GM19099 (cell line): ENCODE measurements around the gene CNOT6L.

Experiments used
- POLR2A ChIP-seq: IDR thresholded peaks from 3 replicates; pipeline ENCODE4 v1.6.1; 2011; ENCODE audit warnings: low read depth; ENCODE audit not compliant: insufficient read length; ENCODE audit errors: extremely low read depth

Gene CNOT6L

DNA sequence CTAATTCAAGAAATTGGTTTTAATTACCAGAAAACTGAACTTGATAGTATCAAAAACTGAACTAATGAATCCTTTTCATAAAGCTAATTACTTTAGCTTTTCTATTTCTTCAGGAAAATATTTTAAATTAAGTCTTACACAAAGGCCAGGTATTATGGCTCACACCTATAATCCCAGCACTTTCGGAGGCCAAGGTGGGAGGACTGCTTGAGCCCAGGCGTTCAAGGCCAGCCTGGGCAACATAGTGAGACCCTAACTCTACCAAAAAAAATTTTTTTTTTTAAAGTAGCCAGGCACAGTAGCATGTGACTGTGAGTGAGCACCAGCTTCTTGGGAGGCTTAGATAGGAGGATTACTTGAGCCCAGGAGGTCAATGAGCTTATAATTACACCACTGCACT lies 19.1 kb downstream of the CNOT6L start:
- no peak for TF ChIP-seq POLR2A

DNA sequence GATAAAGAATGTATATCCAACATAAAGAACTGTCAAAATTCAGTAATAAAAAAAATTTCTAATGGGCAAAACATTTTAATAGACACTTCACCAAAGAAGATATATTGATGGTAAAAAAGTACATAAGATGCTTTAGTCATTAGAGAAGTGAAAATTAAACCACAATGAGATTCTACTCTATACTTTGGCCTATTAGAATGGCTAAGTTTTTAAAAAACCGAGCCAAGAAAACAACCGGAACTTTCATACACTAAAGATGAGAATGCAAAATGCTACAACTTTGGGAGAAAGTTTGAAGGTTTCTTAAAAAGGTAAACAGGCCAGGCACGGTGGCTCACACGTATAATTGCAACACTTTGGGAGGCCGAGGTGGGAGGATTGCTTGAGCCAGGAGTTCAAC lies 20.8 kb downstream of the CNOT6L start:
- TF ChIP-seq POLR2A = no peak

DNA sequence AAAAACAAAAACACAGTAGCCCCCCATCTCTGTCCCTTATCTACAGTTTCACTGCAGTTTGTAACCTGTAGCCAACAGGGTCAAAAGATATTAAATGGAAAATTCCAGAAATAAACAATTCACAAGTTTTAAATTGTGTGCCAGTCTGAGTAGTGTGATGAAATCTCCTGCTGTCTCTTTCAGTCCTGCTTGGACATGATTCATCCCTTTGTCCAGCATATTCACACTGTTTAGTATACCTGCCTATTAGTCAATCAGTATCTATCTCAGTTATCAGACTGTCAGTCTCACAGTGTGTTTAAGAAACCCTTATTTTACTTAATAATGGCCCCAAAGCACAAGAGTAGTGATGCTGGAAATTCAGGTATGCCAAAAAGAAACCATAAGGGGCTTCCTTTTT lies 21.9 kb downstream of the CNOT6L start:
- TF ChIP-seq POLR2A = no peak

DNA sequence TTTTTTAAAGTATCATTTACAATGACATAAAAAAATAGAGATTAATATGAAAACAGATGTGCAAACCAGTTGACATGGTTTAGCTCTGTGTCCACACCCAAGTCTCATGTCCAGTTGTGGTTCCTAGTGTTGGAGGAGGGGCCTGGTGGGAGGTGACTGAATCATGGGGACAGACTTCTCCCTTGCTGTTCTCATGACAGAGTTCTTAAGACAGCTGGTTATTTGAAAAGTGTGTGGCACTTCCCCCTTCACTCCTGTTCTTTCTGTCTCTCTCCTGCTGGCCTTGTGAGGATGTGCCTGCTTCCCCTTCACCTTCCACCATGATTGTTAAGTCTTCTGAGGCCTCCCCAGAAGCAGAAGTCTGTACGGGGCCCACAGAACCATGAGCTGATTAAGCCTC lies 23.8 kb downstream of the CNOT6L start:
- no peak for TF ChIP-seq POLR2A

DNA sequence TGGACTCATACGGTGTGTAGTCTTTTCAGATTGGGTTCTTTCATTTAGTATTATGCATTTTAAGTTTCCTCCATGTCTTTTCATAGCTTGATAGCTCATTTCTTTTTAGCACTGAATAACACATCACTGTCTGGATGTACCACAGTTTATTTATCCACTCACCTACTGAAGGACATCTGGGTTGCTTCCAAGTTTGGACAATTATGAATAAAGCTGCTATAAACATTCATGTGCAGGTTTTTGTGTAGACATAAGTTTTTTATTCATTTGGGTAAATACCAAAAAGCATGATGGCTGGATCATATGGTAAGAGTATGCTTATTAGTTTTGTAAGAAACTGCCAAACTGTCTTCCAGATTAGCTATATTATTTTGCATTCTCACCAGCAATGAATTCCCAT lies 29.0 kb downstream of the CNOT6L start:
- no peak for TF ChIP-seq POLR2A

DNA sequence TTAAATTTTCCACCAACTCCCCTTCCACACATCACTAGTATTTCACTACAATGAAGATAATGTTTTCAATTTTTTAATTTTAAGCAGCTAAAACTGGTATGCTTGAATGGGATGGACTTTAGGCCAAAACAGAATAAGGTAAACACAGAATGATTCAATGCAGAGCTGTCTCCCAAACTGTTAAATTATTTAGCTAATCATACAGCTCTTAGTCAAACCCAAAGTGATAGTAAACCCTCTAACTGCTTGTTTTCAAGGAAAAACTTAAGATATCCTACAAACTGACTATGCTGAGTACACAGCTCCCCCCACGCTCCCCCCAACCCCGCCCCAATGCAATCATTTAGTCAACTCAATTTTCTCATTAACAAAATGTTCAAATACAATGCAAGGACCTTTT lies 30.2 kb downstream of the CNOT6L start:
- TF ChIP-seq POLR2A = no peak

DNA sequence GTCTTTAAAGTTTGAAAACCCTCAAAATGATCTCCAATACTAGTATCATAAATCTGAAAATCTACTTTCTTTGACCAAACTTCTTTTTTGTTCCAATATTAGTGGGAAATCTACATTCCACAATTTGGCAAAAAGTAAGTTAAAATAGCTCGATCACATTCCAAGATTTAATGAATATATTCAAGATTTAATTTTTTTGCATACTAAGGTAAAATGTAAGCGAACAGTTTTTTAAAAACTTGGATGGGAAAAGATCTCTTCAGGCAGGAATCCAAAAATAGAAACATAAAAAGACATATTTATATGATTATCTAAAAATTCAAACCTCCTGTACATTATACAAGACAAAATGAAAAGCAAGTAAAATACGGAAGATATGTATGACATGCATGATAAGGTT lies 31.2 kb downstream of the CNOT6L start:
- no peak for TF ChIP-seq POLR2A

DNA sequence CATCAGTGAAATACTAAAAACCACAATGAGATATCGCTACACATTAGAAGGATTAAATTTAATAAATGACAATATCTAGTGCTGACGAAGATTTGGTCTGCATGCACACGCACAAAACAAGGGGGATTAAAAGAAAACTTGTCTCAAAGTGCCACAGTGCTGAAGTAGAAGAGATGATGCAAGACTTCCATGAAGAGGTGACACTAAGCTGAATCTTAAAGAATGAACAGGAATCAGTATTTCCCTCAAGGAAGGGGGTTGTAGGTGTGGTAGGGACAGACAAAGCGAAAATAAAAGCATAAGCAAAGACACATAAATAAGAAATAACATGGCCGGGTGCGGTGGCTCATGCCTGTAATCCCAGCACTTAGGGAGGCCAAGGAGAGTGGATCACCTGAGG lies 33.5 kb downstream of the CNOT6L start:
- TF ChIP-seq POLR2A = no peak

DNA sequence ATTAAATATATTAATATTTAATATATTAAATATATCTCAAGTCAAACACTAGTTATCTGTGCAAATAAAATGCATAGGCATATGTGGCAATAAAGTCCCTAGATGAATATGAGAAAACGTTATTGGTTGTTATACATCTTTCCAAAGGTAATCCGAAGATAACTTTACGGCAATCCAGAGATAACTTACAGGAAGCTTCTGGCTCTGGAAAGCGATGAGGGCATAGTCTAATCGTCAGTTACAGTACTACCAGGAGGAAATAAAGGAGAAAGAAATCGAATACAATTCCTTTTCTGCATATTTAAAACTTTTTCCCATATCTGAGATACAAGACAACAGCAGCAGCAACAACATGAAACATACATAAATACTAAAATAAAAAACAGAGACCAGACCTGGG lies 35.3 kb downstream of the CNOT6L start:
- TF ChIP-seq POLR2A = no peak

DNA sequence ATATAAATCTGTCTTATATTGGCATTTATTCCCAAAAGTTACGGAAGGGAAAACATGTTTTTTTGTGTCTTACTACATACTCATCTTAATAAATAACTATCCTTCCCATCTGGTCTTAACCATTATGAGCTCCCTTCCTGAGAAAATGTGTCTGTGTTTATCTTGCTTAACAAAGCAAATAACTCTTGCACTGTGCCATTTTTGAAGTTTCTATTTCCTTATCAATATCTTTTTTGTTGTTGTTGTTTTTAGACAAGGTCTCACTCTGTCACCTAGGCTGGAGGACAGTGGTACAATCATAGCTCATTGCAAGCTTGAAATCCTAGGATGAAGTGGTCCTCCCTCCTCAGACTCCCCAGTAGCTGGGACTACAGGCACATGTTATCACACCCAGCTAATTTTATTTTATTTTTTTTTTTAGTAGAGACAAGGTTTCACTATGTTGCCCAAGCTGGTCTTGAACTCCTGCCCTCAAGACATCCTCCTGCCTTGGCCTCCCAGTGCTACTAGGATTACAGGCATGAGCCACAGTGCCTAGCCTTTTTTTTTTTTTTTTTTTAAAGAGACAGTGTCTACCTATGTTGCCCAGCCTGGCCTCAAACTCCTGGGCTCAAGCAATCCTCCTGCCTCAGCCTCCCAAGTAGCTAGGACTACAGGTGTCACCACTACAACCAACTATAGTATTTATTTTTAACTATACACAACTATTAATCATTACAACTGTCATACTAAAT lies 36.9 kb downstream of the CNOT6L start:
- TF ChIP-seq POLR2A = no peak

DNA sequence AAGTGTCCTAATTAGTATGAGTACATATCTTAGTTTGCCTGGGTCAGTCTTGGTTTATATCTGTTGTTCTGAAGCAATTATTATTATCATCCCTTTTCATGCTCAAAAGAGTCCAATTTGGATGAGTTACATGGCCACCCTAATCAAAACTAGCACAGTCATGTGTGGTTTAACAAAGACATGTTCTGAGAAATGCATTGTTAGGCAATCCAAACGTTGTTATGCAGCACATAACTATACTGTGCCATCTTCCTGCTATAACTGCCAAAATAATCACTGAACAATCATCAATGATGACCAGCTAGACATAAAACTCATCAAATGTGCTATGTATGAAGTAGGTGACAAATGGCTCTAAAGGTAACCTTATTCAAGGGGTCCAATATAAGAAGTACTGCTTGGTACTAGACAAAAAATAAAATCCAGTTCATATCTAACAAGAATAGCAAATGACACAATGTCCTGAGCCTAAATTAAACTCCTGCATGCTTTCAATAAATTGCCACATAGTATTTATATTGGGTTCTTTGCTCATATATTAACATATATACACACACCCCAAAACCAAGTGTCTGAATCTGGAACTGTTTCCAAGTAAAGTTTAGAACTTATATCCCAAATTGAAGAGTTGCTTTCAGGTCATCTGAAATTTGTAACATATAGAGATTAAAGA lies 41.9 kb downstream of the CNOT6L start:
- no peak for TF ChIP-seq POLR2A

DNA sequence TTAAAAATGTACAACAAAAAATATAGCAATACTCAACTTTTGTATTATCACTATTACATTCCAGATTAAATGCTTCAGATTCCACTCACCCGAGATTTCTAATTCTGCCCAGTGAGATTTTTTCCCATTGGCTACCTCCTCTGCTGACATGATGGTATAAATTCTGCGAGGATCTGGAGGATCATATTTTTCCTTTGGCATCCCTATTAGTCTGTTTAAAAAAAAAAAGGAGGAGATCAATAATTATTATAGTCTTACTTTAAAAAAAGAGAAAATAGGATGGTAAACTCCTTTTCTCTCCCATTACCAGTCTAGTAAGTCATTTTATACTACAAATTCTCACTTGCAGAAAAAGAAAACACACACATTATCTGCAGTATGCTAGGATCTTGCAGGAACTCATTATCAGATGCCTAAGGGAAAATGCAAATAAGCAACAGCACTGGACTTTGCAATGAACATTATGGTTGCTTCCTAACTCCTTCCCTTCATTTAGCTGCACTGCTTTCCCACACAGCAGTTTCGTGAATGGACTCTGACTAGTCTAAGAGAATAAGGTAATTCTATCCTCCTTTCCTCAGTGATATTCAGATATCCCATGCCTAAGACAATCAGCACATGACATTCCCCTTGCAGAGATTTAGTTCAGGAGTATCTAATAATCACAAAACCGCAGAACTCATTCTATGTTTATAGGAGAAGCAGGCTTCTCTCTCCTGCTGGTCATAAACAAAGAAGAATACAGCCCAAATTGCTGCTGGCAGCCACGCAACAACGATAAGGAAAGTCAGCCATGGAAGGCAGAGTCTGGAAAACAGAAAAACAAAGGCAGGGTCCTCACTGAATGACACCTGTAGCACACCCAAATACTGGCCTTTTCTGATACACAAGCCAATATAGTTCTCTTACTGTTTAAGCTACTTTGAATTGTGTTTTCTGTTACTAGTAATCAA lies 42.7 kb downstream of the CNOT6L start:
- TF ChIP-seq POLR2A = no peak

DNA sequence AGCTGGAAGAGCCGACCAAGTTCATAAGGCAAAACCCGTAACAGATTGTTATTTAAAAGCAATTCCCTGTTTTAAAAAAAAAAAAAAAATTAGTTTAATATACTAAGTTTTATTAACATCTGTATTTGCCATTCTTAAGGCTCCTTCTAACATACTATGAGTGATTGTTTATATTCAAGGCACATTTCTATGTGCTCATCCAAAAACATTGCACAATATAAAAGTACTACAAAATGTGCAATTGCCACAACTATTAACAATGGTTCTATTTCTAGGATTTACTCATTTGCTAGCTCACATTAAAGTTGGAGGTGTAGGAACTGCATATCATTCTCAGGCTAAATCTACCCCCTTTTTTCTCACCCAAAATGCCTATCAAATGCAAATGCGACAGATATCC lies 46.1 kb downstream of the CNOT6L start:
- TF ChIP-seq POLR2A = no peak

DNA sequence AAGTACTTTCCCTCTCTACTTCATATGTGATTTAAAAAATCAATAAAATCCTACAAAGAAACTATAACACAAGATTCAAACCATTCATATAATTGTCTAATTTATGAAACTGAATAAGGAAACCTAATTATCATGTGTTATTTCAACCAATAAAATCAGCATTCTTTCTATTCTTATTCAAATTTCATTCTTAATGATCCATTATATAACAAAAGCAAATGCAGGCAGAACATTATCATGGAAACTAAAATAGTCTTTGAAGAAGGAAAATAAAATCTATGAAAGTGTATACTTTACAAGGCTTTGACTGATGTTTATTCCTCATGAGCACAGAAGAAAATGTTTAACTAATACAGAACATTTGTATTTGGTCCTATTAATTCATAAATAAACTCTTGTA lies 47.6 kb downstream of the CNOT6L start:
- TF ChIP-seq POLR2A = no peak

DNA sequence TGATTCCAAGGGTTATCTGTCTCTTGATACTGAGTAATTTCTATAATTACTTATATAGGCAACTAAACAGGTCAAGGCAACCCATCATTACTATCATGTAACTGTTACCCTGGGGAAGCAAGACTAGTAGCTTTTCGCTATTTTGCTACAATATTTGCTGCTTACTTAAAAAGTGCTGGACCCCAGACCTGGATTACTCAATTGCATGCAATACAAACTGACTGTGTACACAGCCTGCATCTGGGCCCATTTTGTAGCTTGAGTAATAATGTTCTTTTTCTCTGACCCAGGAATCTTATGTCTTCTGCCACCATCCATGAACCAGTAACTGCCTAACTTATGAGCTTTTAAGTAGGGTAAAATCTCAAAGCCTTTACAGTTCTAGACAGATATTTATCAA lies 53.4 kb downstream of the CNOT6L start:
- no peak for TF ChIP-seq POLR2A
